Fibroblast of lung (primary cell): ENCODE data around the gene CBLL1. TPM values are rescaled to one million over a fixed set of nuclear protein-coding genes. Genes with fewer than 3 reads are reported as not detected.

Source experiments
- DNase-seq, 2 donors: peaks; one replicate each; pipeline versions ENCODE4 v3.0.0 to v3.0.0-alpha.2; 2010; ENCODE audit warnings: low read depth in 2 of 2
- H2AFZ ChIP-seq: 2 replicates; pipeline ENCODE4 v1.5.1; 2012; ENCODE audit warnings: low read length, control low read depth, inconsistent platforms
- H3K27ac ChIP-seq: 2 replicates; pipeline ENCODE4 v1.5.1; 2011; ENCODE audit warnings: low read length, control low read depth; ENCODE audit not compliant: insufficient read depth
- H3K27me3 ChIP-seq: 2 replicates; pipeline ENCODE4 v1.5.1; 2011; ENCODE audit warnings: mild to moderate bottlenecking, low read length; ENCODE audit not compliant: control insufficient read depth, insufficient read depth
- H3K36me3 ChIP-seq: 2 replicates; pipeline ENCODE4 v1.5.1; 2011; ENCODE audit warnings: low read length; ENCODE audit not compliant: control insufficient read depth, insufficient read depth
- H3K4me1 ChIP-seq: 2 replicates; pipeline ENCODE4 v1.5.1; 2011; ENCODE audit warnings: low read length; ENCODE audit not compliant: control insufficient read depth, insufficient read depth; ENCODE audit errors: extremely low read depth
- H3K4me2 ChIP-seq: 2 replicates; pipeline ENCODE4 v1.5.1; 2011; ENCODE audit warnings: low read length, control low read depth; ENCODE audit not compliant: insufficient read depth; ENCODE audit errors: extremely low read depth
- H3K4me3 ChIP-seq, 4 experiments: fragments of 200-600 bp in 1 of 4; sonication (generic) in 1 of 4; replicated peaks in 1 of 4; 2 replicates each; pipeline ENCODE4 v1.5.1; 2011 to 2016; ENCODE audit warnings: low read length in 4 of 4, low read depth in 3 of 4, mild to moderate bottlenecking in 3 of 4, control low read depth in 2 of 4, inconsistent platforms in 1 of 4, mixed read lengths in 1 of 4; ENCODE audit not compliant: insufficient read depth in 1 of 4; ENCODE audit errors: control extremely low read depth in 1 of 4
- H3K79me2 ChIP-seq: 2 replicates; pipeline ENCODE4 v1.5.1; 2012; ENCODE audit warnings: mild to moderate bottlenecking, low read length, inconsistent platforms; ENCODE audit not compliant: control insufficient read depth, insufficient read depth
- H3K9ac ChIP-seq: 2 replicates; pipeline ENCODE4 v1.5.1; 2011; ENCODE audit warnings: mild to moderate bottlenecking, low read length, control low read depth; ENCODE audit not compliant: insufficient read depth
- H3K9me3 ChIP-seq: 2 replicates; pipeline ENCODE4 v1.5.1; 2012; ENCODE audit warnings: low read depth, low read length; ENCODE audit not compliant: control insufficient read depth, insufficient read depth
- H4K20me1 ChIP-seq: 2 replicates; pipeline ENCODE4 v1.5.1; 2011; ENCODE audit warnings: low read length; ENCODE audit not compliant: control insufficient read depth, insufficient read depth; ENCODE audit errors: extremely low read depth
- EZH2 ChIP-seq: IDR thresholded peaks from 2 replicates; pipeline ENCODE4 v1.5.1; 2012; ENCODE audit warnings: low read length, control low read depth, mild to moderate bottlenecking; ENCODE audit errors: missing control alignments
- polyA plus RNA-seq, 2 donors: library from polyadenylated mRNA; depleted of rRNA in 1 of 2; stranded (reverse) in 1 of 2; unstranded in 1 of 2; fragments of >200 nt; gene quantifications; 2 replicates each; pipeline ENCODE4 v1.2.1, GENCODE V29; 2011 to 2012; ENCODE audit warnings: missing spikeins in 1 of 2
- total RNA-seq: library from RNA; depleted of rRNA; stranded (reverse); fragments of >200 nt; gene quantifications from 2 replicates; pipeline ENCODE4 v1.2.1, GENCODE V29; 2014
- TF ChIP-seq, protein P1 (sequence below), 2 donors: IDR thresholded peaks in 1 of 2; conservative IDR thresholded peaks in 1 of 2; 1 replicate in 1 of 2; 2 replicates in 1 of 2; pipeline ENCODE4 v1.5.1; 2011 to 2012; ENCODE audit warnings: low read length in 2 of 2, control low read depth in 1 of 2, inconsistent platforms in 1 of 2, low read depth in 1 of 2, mild to moderate bottlenecking in 1 of 2

CBLL1 gene
- total and polyA plus RNA-seq, 2 donors (not counting 1 experiment from before 2014, with no cell fraction given): 17.5 to 20.1 TPM

DNA sequence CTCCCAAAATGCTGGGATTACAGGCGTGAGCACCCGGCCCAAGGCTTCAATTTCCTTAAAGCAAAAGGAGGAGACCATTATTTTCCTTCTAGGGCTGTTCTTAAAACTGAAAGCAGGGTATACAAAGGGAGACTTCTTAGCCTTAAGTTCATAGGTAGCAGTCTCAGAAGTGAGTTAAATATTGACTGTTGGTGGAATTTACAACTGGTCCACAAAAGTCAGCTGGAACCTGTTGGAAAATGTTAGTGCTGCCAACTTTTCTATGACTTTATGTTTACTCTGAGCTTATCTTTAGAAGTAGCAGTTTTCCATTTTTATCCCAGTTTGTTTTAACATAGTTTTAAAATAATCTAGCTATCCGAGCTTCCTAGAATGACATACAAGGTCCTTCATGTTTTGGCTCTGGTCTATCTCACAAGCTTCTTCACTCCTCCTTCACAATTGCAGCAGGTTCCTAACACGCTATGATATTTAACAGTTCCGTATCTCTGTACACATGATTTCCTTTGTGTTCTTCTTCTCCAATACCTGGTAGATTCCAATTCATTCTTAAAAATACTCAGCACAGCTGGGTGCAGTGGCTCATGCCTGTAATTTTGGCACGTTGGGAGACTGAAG, 55.8 kb downstream of the CBLL1 start:
- Histone ChIP-seq H4K20me1 (no peaks in the 10 kb centered on the region), H3K79me2 (no peaks in the 10 kb centered on the region), H3K27ac (no peak overlapping the region), H2AFZ (no peak overlapping the region), H3K27me3 (peaks cover 7% of the 10 kb centered on the region), H3K4me1 (no peaks in the 10 kb centered on the region), H3K36me3 (no peaks in the 10 kb centered on the region), H3K9me3 (no peaks in the 10 kb centered on the region), H3K4me2 (no peak overlapping the region), H3K4me3 (no peak overlapping the region), H3K9ac (no peak overlapping the region)
- TF ChIP-seq EZH2: no peak
- TF ChIP-seq, protein P1, sequence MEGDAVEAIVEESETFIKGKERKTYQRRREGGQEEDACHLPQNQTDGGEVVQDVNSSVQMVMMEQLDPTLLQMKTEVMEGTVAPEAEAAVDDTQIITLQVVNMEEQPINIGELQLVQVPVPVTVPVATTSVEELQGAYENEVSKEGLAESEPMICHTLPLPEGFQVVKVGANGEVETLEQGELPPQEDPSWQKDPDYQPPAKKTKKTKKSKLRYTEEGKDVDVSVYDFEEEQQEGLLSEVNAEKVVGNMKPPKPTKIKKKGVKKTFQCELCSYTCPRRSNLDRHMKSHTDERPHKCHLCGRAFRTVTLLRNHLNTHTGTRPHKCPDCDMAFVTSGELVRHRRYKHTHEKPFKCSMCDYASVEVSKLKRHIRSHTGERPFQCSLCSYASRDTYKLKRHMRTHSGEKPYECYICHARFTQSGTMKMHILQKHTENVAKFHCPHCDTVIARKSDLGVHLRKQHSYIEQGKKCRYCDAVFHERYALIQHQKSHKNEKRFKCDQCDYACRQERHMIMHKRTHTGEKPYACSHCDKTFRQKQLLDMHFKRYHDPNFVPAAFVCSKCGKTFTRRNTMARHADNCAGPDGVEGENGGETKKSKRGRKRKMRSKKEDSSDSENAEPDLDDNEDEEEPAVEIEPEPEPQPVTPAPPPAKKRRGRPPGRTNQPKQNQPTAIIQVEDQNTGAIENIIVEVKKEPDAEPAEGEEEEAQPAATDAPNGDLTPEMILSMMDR (conservative IDR thresholded peaks at IDR 0.05 in 1 of 2, IDR thresholded peaks at IDR 0.05 in 1 of 2; ENCODE audit: low read depth in 1 of 2, low read length in 2 of 2): no peak
- no peak for DNase-seq

DNA sequence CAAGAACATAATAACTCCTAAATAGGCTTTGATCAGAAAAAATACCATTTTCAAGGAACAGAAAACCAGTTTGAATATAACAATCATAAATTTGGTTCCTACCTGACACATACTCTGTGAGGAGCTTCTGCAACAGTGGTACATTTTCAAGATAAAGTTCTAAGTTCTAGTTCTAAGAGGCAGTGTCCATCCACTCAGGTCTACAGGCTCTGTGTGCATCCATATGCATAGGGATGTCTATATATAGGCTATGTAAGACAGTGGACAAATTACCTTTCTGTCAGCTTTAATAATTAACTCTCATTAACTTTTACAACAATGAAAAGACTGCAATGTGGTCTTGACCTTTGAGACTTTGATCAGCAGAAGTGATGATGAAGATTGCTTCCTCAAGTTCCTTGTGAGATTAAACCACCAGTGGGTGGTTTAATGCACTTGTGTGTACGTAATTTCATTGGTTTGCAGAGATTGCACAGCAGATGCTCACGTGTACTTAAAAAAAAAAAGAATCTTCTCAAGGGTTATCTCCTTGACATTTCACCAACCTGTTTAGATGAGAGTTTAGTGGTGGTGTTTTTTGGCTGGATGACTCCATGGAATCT, 59.2 kb downstream of the CBLL1 start, which contains the start of gene SLC26A3:
Gene SLC26A3 (minus strand): TSS at position 215 of the 602 bp plus-strand sequence. CDS start 8,714 bp downstream, outside the sequence.
- Histone ChIP-seq H3K79me2 (no peaks in the 10 kb centered on the region), H3K36me3 (no peaks in the 10 kb centered on the region), H4K20me1 (no peaks in the 10 kb centered on the region), H3K4me3 (no peak within 1 kb of the TSS), H2AFZ (no peak within 1 kb of the TSS), H3K4me1 (no peaks in the 10 kb centered on the region), H3K4me2 (no peak within 1 kb of the TSS), H3K27ac (no peak within 1 kb of the TSS), H3K27me3 (peaks cover 7% of the 10 kb centered on the region), H3K9ac (no peak within 1 kb of the TSS), H3K9me3 (no peaks in the 10 kb centered on the region)
- DNase-seq: no peak
- no peak for TF ChIP-seq EZH2
- TF ChIP-seq, protein P1 (conservative IDR thresholded peaks at IDR 0.05 in 1 of 2, IDR thresholded peaks at IDR 0.05 in 1 of 2; ENCODE audit: low read depth in 1 of 2, low read length in 2 of 2): no peak

DNA sequence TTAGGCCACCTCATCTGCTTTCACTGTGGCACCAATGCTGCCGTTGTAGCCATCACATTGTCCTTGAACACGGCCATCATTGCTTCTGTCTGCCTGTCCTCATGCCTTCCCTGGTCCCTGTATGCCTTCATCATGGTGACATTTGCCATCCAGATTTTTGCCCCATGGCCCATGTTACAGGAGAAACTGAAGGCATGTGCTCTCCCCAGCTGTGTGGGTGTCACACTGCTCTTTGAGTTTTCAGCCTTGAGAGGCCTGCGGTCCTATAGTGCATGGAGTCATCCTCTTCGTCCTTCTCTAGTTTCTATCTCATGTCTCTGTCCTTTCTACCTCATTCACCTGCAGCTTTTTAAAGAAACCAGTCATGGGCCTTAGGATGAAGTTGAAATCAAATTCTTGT, 65.2 kb downstream of the CBLL1 start:
- H3K9ac ChIP-seq: no peak overlapping the region
- no peak overlapping the region for H3K4me3 ChIP-seq
- H3K36me3 ChIP-seq: no peaks in the 10 kb centered on the region
- no peaks in the 10 kb centered on the region for H4K20me1 ChIP-seq
- no peak overlapping the region for H3K27ac ChIP-seq
- H3K27me3 ChIP-seq: peaks cover 4% of the 10 kb centered on the region
- H2AFZ ChIP-seq: no peak overlapping the region
- no peaks in the 10 kb centered on the region for H3K9me3 ChIP-seq
- H3K4me1 ChIP-seq: no peaks in the 10 kb centered on the region
- no peak for DNase-seq
- no peak overlapping the region for H3K4me2 ChIP-seq
- TF ChIP-seq, protein P1 (conservative IDR thresholded peaks at IDR 0.05 in 1 of 2, IDR thresholded peaks at IDR 0.05 in 1 of 2; ENCODE audit: low read depth in 1 of 2, low read length in 2 of 2): no peak
- no peak for TF ChIP-seq EZH2
- H3K79me2 ChIP-seq: no peaks in the 10 kb centered on the region
